SK-N-SH (cell line): ENCODE data around the gene TANGO6. TPM values are rescaled to one million over a fixed set of nuclear protein-coding genes. Genes with fewer than 3 reads are reported as not detected.
"Not testable (repeated sequence)": the region's sequence is repeated elsewhere in the genome, so short reads cannot be mapped to it uniquely, and the experiment has no call there.

Experiments
- CTCF ChIA-PET: fragments of 300-600, 350-600 bp; formaldehyde crosslinking; extraction: SDS; loops from one replicate; lab custom pipeline; 2021; lab: Yijun Ruan, JAX
- POLR2A ChIA-PET: fragments of 350-600 bp; sonication (Branson Sonifier 250); formaldehyde crosslinking; extraction: SDS; loops from one replicate; lab custom pipeline; 2020; ENCODE audit warnings: antibody characterized with exemption, inconsistent platforms; lab: Yijun Ruan, JAX
- DNase-seq: peaks from one replicate; pipeline ENCODE4 v3.0.0; 2012
- H2AFZ ChIP-seq: fragments of 200-600 bp; sonication (generic); 2 replicates; pipeline ENCODE4 v1.8.1; 2016; ENCODE audit warnings: antibody characterized with exemption, mild to moderate bottlenecking, low read depth
- H3F3A ChIP-seq: fragments of 200-600 bp; sonication (generic); replicated peaks from 2 replicates; pipeline ENCODE3; 2016; ENCODE audit warnings: antibody characterized with exemption, mild to moderate bottlenecking; ENCODE audit not compliant: insufficient read depth
- H3K27ac ChIP-seq, 2 experiments: fragments of 200-500 bp in 1 of 2; fragments of 200-600 bp in 1 of 2; sonication (Bioruptor generic) in 1 of 2; sonication (generic), shearing (Covaris generic) in 1 of 2; 2 replicates each; pipeline versions ENCODE4 v1.5.1 to v1.6.1; 2014 to 2016; ENCODE audit warnings: low read depth in 2 of 2, inconsistent platforms in 1 of 2, low read length in 1 of 2, mild to moderate bottlenecking in 1 of 2, mixed read lengths in 1 of 2
- H3K27me3 ChIP-seq: fragments of 200-600 bp; sonication (generic), shearing (Covaris generic); 2 replicates; pipeline ENCODE4 v1.6.1; 2016; ENCODE audit warnings: mixed run types; ENCODE audit not compliant: insufficient read depth
- H3K36me3 ChIP-seq, 2 experiments: fragments of 200-500 bp in 1 of 2; fragments of 200-600 bp in 1 of 2; sonication (Bioruptor generic) in 1 of 2; sonication (generic) in 1 of 2; replicated peaks in 1 of 2; 2 replicates each; pipeline versions ENCODE3 to v1.5.1; 2014 to 2016; ENCODE audit warnings: low read length in 1 of 2, mild to moderate bottlenecking in 1 of 2; ENCODE audit not compliant: insufficient read depth in 2 of 2, control insufficient read depth in 1 of 2
- H3K4me1 ChIP-seq, 2 experiments: fragments of 200-500 bp in 1 of 2; fragments of 200-600 bp in 1 of 2; sonication (Bioruptor generic) in 1 of 2; sonication (generic), shearing (Covaris generic) in 1 of 2; 2 replicates each; pipeline versions ENCODE4 v1.5.1 to v1.6.1; 2014 to 2016; ENCODE audit warnings: low read depth in 1 of 2, low read length in 1 of 2, mixed run types in 1 of 2; ENCODE audit not compliant: insufficient read depth in 2 of 2, control insufficient read depth in 1 of 2
- H3K4me2 ChIP-seq: fragments of 200-600 bp; sonication (generic), shearing (Covaris generic); 2 replicates; pipeline ENCODE4 v1.6.1; 2017; ENCODE audit warnings: mixed run types
- H3K4me3 ChIP-seq, 2 experiments: fragments of 200-500 bp in 1 of 2; fragments of 200-600 bp in 1 of 2; sonication (Bioruptor generic) in 1 of 2; sonication (generic), shearing (Covaris generic) in 1 of 2; 2 replicates each; pipeline versions ENCODE4 v1.5.1 to v1.8.1; 2014 to 2016; ENCODE audit warnings: low read depth in 2 of 2, inconsistent platforms in 1 of 2, low read length in 1 of 2, mild to moderate bottlenecking in 1 of 2, mixed read lengths in 1 of 2, moderate library complexity in 1 of 2
- H3K79me2 ChIP-seq: fragments of 200-600 bp; sonication (generic); 2 replicates; pipeline ENCODE4 v1.8.1; 2017; ENCODE audit warnings: mild to moderate bottlenecking; ENCODE audit not compliant: insufficient read depth
- H3K9ac ChIP-seq: fragments of 200-600 bp; sonication (generic); 2 replicates; pipeline ENCODE4 v1.6.1; 2017; ENCODE audit warnings: mixed run types
- H3K9me2 ChIP-seq: fragments of 200-600 bp; sonication (generic); 2 replicates; pipeline ENCODE4 v1.6.1; 2017; ENCODE audit warnings: mixed run types
- H3K9me3 ChIP-seq: fragments of 200-600 bp; sonication (generic); 2 replicates; pipeline ENCODE4 v1.6.1; 2017; ENCODE audit warnings: mixed run types, mild to moderate bottlenecking, moderate library complexity
- H4K20me1 ChIP-seq: fragments of 200-600 bp; sonication (generic); 2 replicates; pipeline ENCODE4 v1.6.1; 2017; ENCODE audit warnings: mild to moderate bottlenecking, mixed run types; ENCODE audit not compliant: insufficient read depth
- FOXM1 ChIP-seq: IDR thresholded peaks from 2 replicates; pipeline ENCODE4 v1.4.0; 2012; ENCODE audit warnings: low read depth, mild to moderate bottlenecking
- JUND ChIP-seq: IDR thresholded peaks from 2 replicates; pipeline ENCODE4 v1.4.0; 2012
- MAX ChIP-seq: IDR thresholded peaks from 2 replicates; pipeline ENCODE4 v1.4.0; 2012; ENCODE audit warnings: low read depth
- NFIC ChIP-seq: IDR thresholded peaks from 2 replicates; pipeline ENCODE4 v1.4.0; 2012; ENCODE audit warnings: borderline replicate concordance
- RCOR1 ChIP-seq: fragments of 150-350 bp; IDR thresholded peaks from 2 replicates; pipeline ENCODE4 v1.6.1; 2017; ENCODE audit warnings: antibody characterized with exemption, low read length
- REST ChIP-seq: IDR thresholded peaks from 2 replicates; pipeline ENCODE4 v1.6.1; 2012; ENCODE audit warnings: mild to moderate bottlenecking, low read depth, low read length, moderate library complexity
- RXRA ChIP-seq: IDR thresholded peaks from 2 replicates; pipeline ENCODE4 v1.4.0; 2012; ENCODE audit warnings: low read depth, mild to moderate bottlenecking, borderline replicate concordance
- SMC3 ChIP-seq: IDR thresholded peaks from 2 replicates; pipeline ENCODE4 v1.6.1; 2012; ENCODE audit warnings: low read depth, low read length, improper control_type of control experiment
- TCF12 ChIP-seq: IDR thresholded peaks from 2 replicates; pipeline ENCODE4 v1.4.0; 2012
- YY1 ChIP-seq: IDR thresholded peaks from 2 replicates; pipeline ENCODE4 v1.4.0; 2012; ENCODE audit warnings: low read depth, mild to moderate bottlenecking
- WGBS: methylation state at CpG from one replicate; pipeline ENCODE4 v1.1.6; 2017; ENCODE audit warnings: low lambda C conversion rate; 5-methylcytosine and 5-hydroxymethylcytosine counted together
- polyA plus RNA-seq, 3 experiments: library from polyadenylated mRNA; depleted of rRNA; stranded (reverse); fragments of >200 nt; gene quantifications; 2 replicates each; pipeline ENCODE4 v1.2.3, GENCODE V29; 2012

TANGO6 gene
- polyA plus RNA-seq, 1 of the 3 experiments (the other 2 are of a cell fraction), result 5.5 TPM

- TF ChIP-seq REST, result no peak
- TF ChIP-seq MAX, result peak; percentile 26; the same call in 1 of the 2 replicates
- peak; percentile 77 for TF ChIP-seq JUND
- no peak for TF ChIP-seq RCOR1
- TF ChIP-seq YY1, result no peak
- TF ChIP-seq RXRA, result peak; percentile 25; the same call in 1 of the 2 replicates
- TF ChIP-seq FOXM1, result 0 out of 2 replicates have a peak, but pooled peaks have one; percentile 44
- TF ChIP-seq TCF12, result peak; percentile 63
- TF ChIP-seq NFIC, result peak; percentile 87
- TF ChIP-seq SMC3, result no peak
These were observed 214.4 kb downstream of the TANGO6 start (continued) for GRCh38 chr16:69057400-69058378.

GRCh38 chr16:69063491-69063890 lies 220.2 kb downstream of the TANGO6 start:
- H2AFZ ChIP-seq, H3K27ac ChIP-seq, H3K4me2 ChIP-seq, H4K20me1 ChIP-seq, H3K36me3 ChIP-seq, H3K79me2 ChIP-seq, DNase-seq, H3K9ac ChIP-seq, H3K4me3 ChIP-seq, POLR2A ChIA-PET, H3K9me3 ChIP-seq, CTCF ChIA-PET, H3K27me3 ChIP-seq, H3K9me2 ChIP-seq: not testable (repeated sequence)
- Histone ChIP-seq H3K4me1 (peaks cover 0 to 20% of the 10 kb centered on the region in 2 experiments; a peak in 2 of 4 replicates), H3F3A (peaks cover 13% of the 10 kb centered on the region)
- 93% methylated on average over 8 of the region's 8 CpGs for WGBS
